Activated naive CD8-positive, alpha-beta T cell treated with anti-CD3 and anti-CD28 coated beads, Interleukin-2, amount 10 ng/mL, durations not matched to agents 7 days and 5 days (primary cell): ENCODE measurements around the gene CIB4. TPM values are rescaled to one million over a fixed set of nuclear protein-coding genes. Genes with fewer than 3 reads are reported as not detected.
"Not testable (repeated sequence)": the region's sequence is repeated elsewhere in the genome, so short reads cannot be mapped to it uniquely, and the experiment has no call there.

Experiments used
- ATAC-seq: fragments of 150-1000 bp; cut with Tn5 transposase; one replicate; pipeline ENCODE4 v1.10.0; 2021; ENCODE audit warnings: low read depth, moderate library complexity
- POLR2A ChIA-PET: fragments of 350-600 bp; sonication (Branson Sonifier 250); formaldehyde crosslinking; loops from one replicate; lab custom pipeline; 2021; ENCODE audit warnings: antibody characterized with exemption; lab: Charles Lee
- DNase-seq: peaks from one replicate; pipeline ENCODE4 v3.0.0; 2021
- H3K27ac Mint-ChIP-seq: one replicate; pipeline ENCODE4 v1.8.0; 2022; ENCODE audit warnings: mild to moderate bottlenecking, mixed read lengths
- H3K27me3 Mint-ChIP-seq: one replicate; pipeline ENCODE4 v1.8.0; 2022; ENCODE audit warnings: mild to moderate bottlenecking, moderate library complexity, mixed read lengths
- H3K36me3 Mint-ChIP-seq: one replicate; pipeline ENCODE4 v1.8.0; 2021; ENCODE audit warnings: mild to moderate bottlenecking, mixed read lengths
- H3K4me1 Mint-ChIP-seq: one replicate; pipeline ENCODE4 v1.8.0; 2021; ENCODE audit warnings: mixed read lengths
- H3K4me3 Mint-ChIP-seq: one replicate; pipeline ENCODE4 v1.8.0; 2022; ENCODE audit warnings: mild to moderate bottlenecking, moderate library complexity, mixed read lengths
- H3K9me3 Mint-ChIP-seq: one replicate; pipeline ENCODE4 v1.8.0; 2021; ENCODE audit warnings: mixed read lengths
- total RNA-seq, 2 experiments: library from RNA; stranded (reverse); gene quantifications; one replicate each; pipeline ENCODE4 v1.2.3, GENCODE V29; 2021

The CIB4 gene
- total RNA-seq, 2 experiments from 2014 or later = not detected

- Mint-ChIP-seq H3K36me3 (peaks cover 2% of the 10 kb centered on the region), H3K9me3 (peaks cover 7% of the 10 kb centered on the region), H3K27me3 (peaks cover 10% of the 10 kb centered on the region), H3K4me3 (no peak overlapping the region), H3K4me1 (no peaks in the 10 kb centered on the region), H3K27ac (no peak overlapping the region)
- POLR2A ChIA-PET = no interaction called here
- ATAC-seq (no peak), DNase-seq (no peak)
Observed at GRCh38 chr2:26655611-26656195, 14.5 kb upstream of the CIB4 start.

- H3K27ac Mint-ChIP-seq, ATAC-seq: not testable (repeated sequence)
Observed at GRCh38 chr2:26655120-26655519, 14.0 kb upstream of the CIB4 start.

GRCh38 chr2:26654061-26654340 is 12.8 kb upstream of the CIB4 start:
- Mint-ChIP-seq H3K27ac (no peak overlapping the region), H3K4me1 (no peaks in the 10 kb centered on the region), H3K27me3 (peaks cover 2% of the 10 kb centered on the region), H3K36me3 (no peaks in the 10 kb centered on the region), H3K4me3 (no peak overlapping the region), H3K9me3 (peaks cover 1% of the 10 kb centered on the region)
- DNase-seq (no peak), ATAC-seq (no peak)
- POLR2A ChIA-PET = no interaction called here

More at GRCh38 chr2:26655120-26655519, 14.0 kb upstream of the CIB4 start:
- H3K36me3 Mint-ChIP-seq, POLR2A ChIA-PET, H3K9me3 Mint-ChIP-seq, DNase-seq, H3K27me3 Mint-ChIP-seq, H3K4me3 Mint-ChIP-seq, H3K4me1 Mint-ChIP-seq: not testable (repeated sequence)

GRCh38 chr2:26653207-26654060 is 12.3 kb upstream of the CIB4 start:
- POLR2A ChIA-PET = no interaction called here
- no peak for DNase-seq

GRCh38 chr2:26652361-26653041 is 11.3 kb upstream of the CIB4 start:
- POLR2A ChIA-PET = no interaction called here
- Mint-ChIP-seq H3K27ac (no peak overlapping the region), H3K27me3 (no peaks in the 10 kb centered on the region), H3K36me3 (no peaks in the 10 kb centered on the region), H3K4me3 (no peak overlapping the region), H3K4me1 (no peaks in the 10 kb centered on the region), H3K9me3 (no peaks in the 10 kb centered on the region)
- DNase-seq (no peak), ATAC-seq (no peak)

More at GRCh38 chr2:26653207-26654060, 12.3 kb upstream of the CIB4 start:
- ATAC-seq = no peak
- no peaks in the 10 kb centered on the region for H3K4me1 Mint-ChIP-seq
- H3K36me3 Mint-ChIP-seq = no peaks in the 10 kb centered on the region
- no peak overlapping the region for H3K4me3 Mint-ChIP-seq
- peaks cover 2% of the 10 kb centered on the region for H3K27me3 Mint-ChIP-seq
- no peaks in the 10 kb centered on the region for H3K9me3 Mint-ChIP-seq
- no peak overlapping the region for H3K27ac Mint-ChIP-seq

GRCh38 chr2:26651799-26652198 is 10.6 kb upstream of the CIB4 start:
- Mint-ChIP-seq H3K27ac (no peak overlapping the region), H3K27me3 (peaks cover 3% of the 10 kb centered on the region), H3K36me3 (no peaks in the 10 kb centered on the region), H3K4me3 (no peak overlapping the region), H3K4me1 (no peaks in the 10 kb centered on the region), H3K9me3 (no peaks in the 10 kb centered on the region)
- no peak for ATAC-seq
- POLR2A ChIA-PET = no interaction called here
- DNase-seq = no peak

GRCh38 chr2:26651470-26651771 is 10.3 kb upstream of the CIB4 start:
- POLR2A ChIA-PET = no interaction called here
- no peak overlapping the region for H3K27ac Mint-ChIP-seq

GRCh38 chr2:26650713-26651469 is 9.7 kb upstream of the CIB4 start:
- POLR2A ChIA-PET = no interaction called here
- Mint-ChIP-seq H3K36me3 (no peaks in the 10 kb centered on the region), H3K27ac (no peak overlapping the region), H3K4me3 (no peak overlapping the region), H3K9me3 (no peaks in the 10 kb centered on the region), H3K4me1 (no peaks in the 10 kb centered on the region), H3K27me3 (peaks cover 8% of the 10 kb centered on the region)
- DNase-seq (no peak), ATAC-seq (no peak)

More at GRCh38 chr2:26651470-26651771, 10.3 kb upstream of the CIB4 start:
- Mint-ChIP-seq H3K4me1 (no peaks in the 10 kb centered on the region), H3K36me3 (no peaks in the 10 kb centered on the region), H3K9me3 (no peaks in the 10 kb centered on the region), H3K27me3 (peaks cover 4% of the 10 kb centered on the region), H3K4me3 (no peak overlapping the region)
- DNase-seq = no peak
- no peak for ATAC-seq

GRCh38 chr2:26649992-26650712 is 9.0 kb upstream of the CIB4 start:
- H3K27me3 Mint-ChIP-seq = peaks cover 14% of the 10 kb centered on the region
- no peak for DNase-seq
- no peaks in the 10 kb centered on the region for H3K9me3 Mint-ChIP-seq
- no peaks in the 10 kb centered on the region for H3K36me3 Mint-ChIP-seq
- no peaks in the 10 kb centered on the region for H3K4me1 Mint-ChIP-seq
- H3K27ac Mint-ChIP-seq = no peak overlapping the region
- no peak overlapping the region for H3K4me3 Mint-ChIP-seq
- ATAC-seq = no peak
- POLR2A ChIA-PET = no interaction called here

- H3K36me3 Mint-ChIP-seq = no peaks in the 10 kb centered on the region
- H3K4me3 Mint-ChIP-seq = no peak overlapping the region
- ATAC-seq (no peak), DNase-seq (no peak)
- H3K27me3 Mint-ChIP-seq = peaks cover 18% of the 10 kb centered on the region
- no peaks in the 10 kb centered on the region for H3K4me1 Mint-ChIP-seq
- no peak overlapping the region for H3K27ac Mint-ChIP-seq
- no peaks in the 10 kb centered on the region for H3K9me3 Mint-ChIP-seq
- POLR2A ChIA-PET = no interaction called here
Observed at GRCh38 chr2:26649322-26649721, 8.2 kb upstream of the CIB4 start.

- no peak for DNase-seq
- Mint-ChIP-seq H3K4me1 (no peaks in the 10 kb centered on the region), H3K27ac (no peak overlapping the region), H3K4me3 (no peak overlapping the region), H3K9me3 (no peaks in the 10 kb centered on the region), H3K27me3 (peaks cover 21% of the 10 kb centered on the region), H3K36me3 (no peaks in the 10 kb centered on the region)
- ATAC-seq = no peak
- POLR2A ChIA-PET = no interaction called here
Observed at GRCh38 chr2:26648516-26648915, 7.3 kb upstream of the CIB4 start.

- Mint-ChIP-seq H3K36me3 (no peaks in the 10 kb centered on the region), H3K27ac (no peak overlapping the region), H3K9me3 (no peaks in the 10 kb centered on the region), H3K4me1 (no peaks in the 10 kb centered on the region), H3K27me3 (peaks cover 22% of the 10 kb centered on the region), H3K4me3 (no peak overlapping the region)
- DNase-seq = no peak
- no peak for ATAC-seq
- POLR2A ChIA-PET = no interaction called here
Observed at GRCh38 chr2:26647981-26648380, 6.8 kb upstream of the CIB4 start.
